HepG2 (cell line): ENCODE measurements around the gene MYH7B. TPM values are rescaled to one million over a fixed set of nuclear protein-coding genes. Genes with fewer than 3 reads are reported as not detected.

Source experiments
- ATF3 ChIP-seq: sonication (generic); formaldehyde crosslinking; IDR thresholded peaks from 2 replicates; pipeline ENCODE4 v1.4.0; 2020; ENCODE audit warnings: missing genetic modification reagents
- DMAP1 ChIP-seq: IDR thresholded peaks from 2 replicates; pipeline ENCODE4 v1.6.1; 2016
- EP300 ChIP-seq, 3 experiments: sonication (generic) in 1 of 3; formaldehyde crosslinking in 1 of 3; IDR thresholded peaks; 2 replicates each; pipeline versions ENCODE4 v1.5.1 to v1.6.1; 2011 to 2020; ENCODE audit warnings: low read depth in 2 of 3, low read length in 2 of 3, borderline replicate concordance in 1 of 3, improper control_type of control experiment in 1 of 3, mild to moderate bottlenecking in 1 of 3, missing genetic modification reagents in 1 of 3, moderate library complexity in 1 of 3
- HOXA7 ChIP-seq: sonication (generic); formaldehyde crosslinking; IDR thresholded peaks from 2 replicates; pipeline ENCODE4 v1.8.1; 2022; ENCODE audit warnings: mild to moderate bottlenecking, missing genetic modification reagents, moderate library complexity
- KDM2A ChIP-seq: sonication (generic); formaldehyde crosslinking; IDR thresholded peaks from 2 replicates; pipeline ENCODE4 v1.4.0; 2020; ENCODE audit warnings: low read depth, missing genetic modification reagents, borderline replicate concordance
- PLRG1 ChIP-seq: fragments of 450-650 bp; conservative IDR thresholded peaks from 2 replicates; pipeline ENCODE4 v1.6.1; 2016
- SIX1 ChIP-seq: sonication (generic); formaldehyde crosslinking; IDR thresholded peaks from 2 replicates; pipeline ENCODE4 v1.4.0; 2020; ENCODE audit warnings: missing genetic modification reagents, borderline replicate concordance
- SMYD3 ChIP-seq: sonication (generic); formaldehyde crosslinking; IDR thresholded peaks from 2 replicates; pipeline ENCODE4 v1.8.1; 2023; ENCODE audit warnings: mild to moderate bottlenecking, missing genetic modification reagents
- SP4 ChIP-seq: sonication (generic); formaldehyde crosslinking; IDR thresholded peaks from 2 replicates; pipeline ENCODE4 v1.8.1; 2023; ENCODE audit warnings: mild to moderate bottlenecking, missing genetic modification reagents
- TERF1 ChIP-seq: sonication (generic); formaldehyde crosslinking; IDR thresholded peaks from 2 replicates; pipeline ENCODE4 v1.8.0; 2022; ENCODE audit warnings: mild to moderate bottlenecking, missing genetic modification reagents, moderate library complexity
- U2AF1 ChIP-seq: fragments of 200-400 bp; formaldehyde crosslinking; optimal IDR thresholded peaks from 2 replicates; pipeline ENCODE3; 2017; ENCODE audit warnings: mild to moderate bottlenecking, low read depth, low read length
- ZNF101 ChIP-seq: sonication (generic); formaldehyde crosslinking; IDR thresholded peaks from 2 replicates; pipeline ENCODE4 v1.4.0; 2020; ENCODE audit warnings: mild to moderate bottlenecking, low read depth, missing genetic modification reagents, borderline replicate concordance
- ZNF251 ChIP-seq: sonication (generic); formaldehyde crosslinking; IDR thresholded peaks from 2 replicates; pipeline ENCODE4 v1.9.0; 2021; ENCODE audit warnings: mild to moderate bottlenecking, missing genetic modification reagents
- ZNF263 ChIP-seq: sonication (generic); formaldehyde crosslinking; IDR thresholded peaks from 2 replicates; pipeline ENCODE4 v1.4.0; 2020; ENCODE audit warnings: missing genetic modification reagents
- ZNF3 ChIP-seq: IDR thresholded peaks from 2 replicates; pipeline ENCODE4 v1.7.0; 2017; ENCODE audit warnings: inconsistent platforms
- ZNF605 ChIP-seq: sonication (generic); formaldehyde crosslinking; IDR thresholded peaks from 2 replicates; pipeline ENCODE4 v1.8.0; 2022; ENCODE audit warnings: mild to moderate bottlenecking, missing genetic modification reagents
- ZNF710 ChIP-seq: sonication (generic); formaldehyde crosslinking; IDR thresholded peaks from 2 replicates; pipeline ENCODE4 v1.5.0; 2020; ENCODE audit warnings: mild to moderate bottlenecking, missing genetic modification reagents, borderline replicate concordance
- ZNF772 ChIP-seq: sonication (generic); formaldehyde crosslinking; IDR thresholded peaks from 2 replicates; pipeline ENCODE4 v1.5.0; 2020; ENCODE audit warnings: mild to moderate bottlenecking, missing genetic modification reagents
- polyA plus RNA-seq, 8 experiments: library from polyadenylated mRNA; depleted of rRNA in 3 of 8; stranded (reverse) in 7 of 8; unstranded in 1 of 8; fragments of >200 nt; fragmentation: Illumina TruSeq in 4 of 8; extraction: Trizol in 4 of 8; gene quantifications; 2 replicates each; pipeline versions ENCODE4 v1.2.1 to v1.2.3, GENCODE V29; 2011 to 2016; ENCODE audit warnings: low read depth in 4 of 8, missing spikeins in 1 of 8, mixed read lengths in 1 of 8; ENCODE audit not compliant: insufficient read depth in 1 of 8
- total RNA-seq, 5 experiments: library from RNA; depleted of rRNA; stranded (reverse); fragments of >200 nt; fragmentation: Illumina TruSeq; extraction: Trizol; gene quantifications; 2 replicates each; pipeline ENCODE4 v1.2.3, GENCODE V29; 2016; ENCODE audit warnings: low read depth in 1 of 5
- TF ChIP-seq, protein P1 (sequence below): sonication (generic); formaldehyde crosslinking; IDR thresholded peaks from 2 replicates; pipeline ENCODE4 v1.4.0; 2020; ENCODE audit warnings: missing genetic modification reagents
- TF ChIP-seq, protein P2 (sequence below): sonication (generic); formaldehyde crosslinking; IDR thresholded peaks from 2 replicates; pipeline ENCODE4 v1.9.0; 2022; ENCODE audit warnings: low read depth, missing genetic modification reagents
- TF ChIP-seq, protein P3 (sequence below): IDR thresholded peaks from 2 replicates; pipeline ENCODE4 v1.6.1; 2016; ENCODE audit warnings: missing compliant biosample characterization, missing genetic modification reagents, borderline replicate concordance

Gene MYH7B
- total and polyA plus RNA-seq, 2 of the 13 experiments (the other 11 are each of a cell fraction or from before 2014, with no cell fraction given) = 0.05 to 0.20 TPM

GRCh38 chr20:34987288-34988190, 31.9 kb downstream of the MYH7B start (continued):
- TF ChIP-seq, protein P1, sequence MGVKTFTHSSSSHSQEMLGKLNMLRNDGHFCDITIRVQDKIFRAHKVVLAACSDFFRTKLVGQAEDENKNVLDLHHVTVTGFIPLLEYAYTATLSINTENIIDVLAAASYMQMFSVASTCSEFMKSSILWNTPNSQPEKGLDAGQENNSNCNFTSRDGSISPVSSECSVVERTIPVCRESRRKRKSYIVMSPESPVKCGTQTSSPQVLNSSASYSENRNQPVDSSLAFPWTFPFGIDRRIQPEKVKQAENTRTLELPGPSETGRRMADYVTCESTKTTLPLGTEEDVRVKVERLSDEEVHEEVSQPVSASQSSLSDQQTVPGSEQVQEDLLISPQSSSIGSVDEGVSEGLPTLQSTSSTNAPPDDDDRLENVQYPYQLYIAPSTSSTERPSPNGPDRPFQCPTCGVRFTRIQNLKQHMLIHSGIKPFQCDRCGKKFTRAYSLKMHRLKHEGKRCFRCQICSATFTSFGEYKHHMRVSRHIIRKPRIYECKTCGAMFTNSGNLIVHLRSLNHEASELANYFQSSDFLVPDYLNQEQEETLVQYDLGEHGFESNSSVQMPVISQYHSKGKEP (CRISPR knock-in tag) = no peak
- TF ChIP-seq, protein P2, sequence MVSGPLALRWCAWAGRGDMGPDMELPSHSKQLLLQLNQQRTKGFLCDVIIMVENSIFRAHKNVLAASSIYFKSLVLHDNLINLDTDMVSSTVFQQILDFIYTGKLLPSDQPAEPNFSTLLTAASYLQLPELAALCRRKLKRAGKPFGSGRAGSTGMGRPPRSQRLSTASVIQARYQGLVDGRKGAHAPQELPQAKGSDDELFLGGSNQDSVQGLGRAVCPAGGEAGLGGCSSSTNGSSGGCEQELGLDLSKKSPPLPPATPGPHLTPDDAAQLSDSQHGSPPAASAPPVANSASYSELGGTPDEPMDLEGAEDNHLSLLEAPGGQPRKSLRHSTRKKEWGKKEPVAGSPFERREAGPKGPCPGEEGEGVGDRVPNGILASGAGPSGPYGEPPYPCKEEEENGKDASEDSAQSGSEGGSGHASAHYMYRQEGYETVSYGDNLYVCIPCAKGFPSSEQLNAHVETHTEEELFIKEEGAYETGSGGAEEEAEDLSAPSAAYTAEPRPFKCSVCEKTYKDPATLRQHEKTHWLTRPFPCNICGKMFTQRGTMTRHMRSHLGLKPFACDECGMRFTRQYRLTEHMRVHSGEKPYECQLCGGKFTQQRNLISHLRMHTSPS (CRISPR knock-in tag) = no peak
- TF ChIP-seq ZNF263 (CRISPR knock-in tag) (no peak), ZNF3 (CRISPR knock-in tag) (no peak), HOXA7 (CRISPR knock-in tag) (peak; percentile 67; the same call in 1 of the 2 replicates), TERF1 (CRISPR knock-in tag) (no peak), SIX1 (no peak), ATF3 (CRISPR knock-in tag) (no peak), EP300 (IDR thresholded peaks at IDR 0.05; ENCODE audit: low read depth in 2 of 2, low read length in 2 of 2) (no peak), EP300 (CRISPR knock-in tag; IDR thresholded peaks at IDR 0.05; ENCODE audit: borderline replicate concordance) (no peak), KDM2A (CRISPR knock-in tag) (peak; percentile 64), SMYD3 (no peak), ZNF101 (no peak), ZNF710 (CRISPR knock-in tag) (no peak), ZNF772 (no peak), PLRG1 (no peak), ZNF605 (CRISPR knock-in tag) (no peak), U2AF1 (no peak), DMAP1 (no peak), ZNF251 (CRISPR knock-in tag) (no peak), SP4 (CRISPR knock-in tag) (no peak)
- TF ChIP-seq, protein P3, sequence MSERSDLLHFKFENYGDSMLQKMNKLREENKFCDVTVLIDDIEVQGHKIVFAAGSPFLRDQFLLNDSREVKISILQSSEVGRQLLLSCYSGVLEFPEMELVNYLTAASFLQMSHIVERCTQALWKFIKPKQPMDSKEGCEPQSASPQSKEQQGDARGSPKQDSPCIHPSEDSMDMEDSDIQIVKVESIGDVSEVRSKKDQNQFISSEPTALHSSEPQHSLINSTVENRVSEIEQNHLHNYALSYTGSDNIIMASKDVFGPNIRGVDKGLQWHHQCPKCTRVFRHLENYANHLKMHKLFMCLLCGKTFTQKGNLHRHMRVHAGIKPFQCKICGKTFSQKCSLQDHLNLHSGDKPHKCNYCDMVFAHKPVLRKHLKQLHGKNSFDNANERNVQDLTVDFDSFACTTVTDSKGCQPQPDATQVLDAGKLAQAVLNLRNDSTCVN (CRISPR knock-in tag) = 0 out of 2 replicates have a peak, but pooled peaks have one; percentile 17
